ENCODE results near the gene PPP1R2. TPM values are rescaled to one million over a fixed set of nuclear protein-coding genes. Genes with fewer than 3 reads are reported as not detected.
A peak's percentile ranks its signal among the peaks of the same experiment; 100 is the strongest.

PPP1R2 gene
- total and polyA plus RNA-seq, 4 experiments from 2014 or later, result 136 to 303 (median 220) TPM

DNA sequence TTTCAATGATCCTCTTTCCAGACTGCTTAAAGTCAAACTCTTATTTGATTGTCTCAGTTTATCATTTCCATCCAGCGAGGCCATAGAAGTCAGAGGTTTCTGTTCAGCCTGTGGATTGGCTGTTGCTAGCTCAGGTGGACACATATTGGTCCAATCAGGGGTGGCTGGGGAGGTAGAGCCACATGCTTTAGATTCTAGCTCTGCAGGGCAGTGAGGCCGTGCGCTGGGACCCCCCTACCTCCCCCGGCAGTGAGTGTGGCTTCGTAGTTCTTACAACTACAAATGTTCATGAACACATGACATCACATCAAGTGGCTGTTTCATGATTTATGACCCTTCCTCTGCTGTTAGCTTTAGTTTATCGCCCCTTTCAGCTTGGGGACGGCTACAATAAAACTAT lies 22.6 kb upstream of the PPP1R2 start:
- intact Hi-C loops (cut with micrococcal nuclease), result no loop called here
- ChIA-PET POLR2A (ENCODE audit: partially characterized antibody) (interaction anchor here (1.3 kb wide), 1 partner anchor 16 kb away, joined by 3 read pairs; no protein-coding TSS in a partner anchor), CTCF (ENCODE audit: partially characterized antibody) (no interaction called here)
- H3K36me3 Mint-ChIP-seq, result no peaks in the 10 kb centered on the region
- no peak overlapping the region for H3K4me3 ChIP-seq (ENCODE audit: low read length in 2 of 2)
- H3K9me3 ChIP-seq (ENCODE audit: control insufficient read depth in 1 of 2, low read length in 2 of 2), result no peaks in the 10 kb centered on the region
- H3K9me3 Mint-ChIP-seq, result no peaks in the 10 kb centered on the region
- H3K27me3 ChIP-seq (ENCODE audit: insufficient read depth, low read length), result no peaks in the 10 kb centered on the region
- no peak overlapping the region for H3K27ac ChIP-seq (ENCODE audit: low read depth, low read length)
- DNase-seq, result no peak
- no peaks in the 10 kb centered on the region for H3K4me1 ChIP-seq (ENCODE audit: insufficient read depth, low read length)
- no peak overlapping the region for H3K27ac Mint-ChIP-seq
- H3K27me3 Mint-ChIP-seq, result no peaks in the 10 kb centered on the region
- H3K4me3 Mint-ChIP-seq, result no peak overlapping the region
- H3K4me1 Mint-ChIP-seq, result peaks cover 0 to 7% (median 2%) of the 10 kb centered on the region in 4 donors
- no peaks in the 10 kb centered on the region for H3K36me3 ChIP-seq (ENCODE audit: insufficient read depth, low read length)

- Mint-ChIP-seq H3K4me3 (no peak overlapping the region), H3K27me3 (no peaks in the 10 kb centered on the region), H3K27ac (no peak overlapping the region), H3K9me3 (no peaks in the 10 kb centered on the region), H3K4me1 (peaks cover 6 to 8% (median 6%) of the 10 kb centered on the region in 4 donors), H3K36me3 (no peaks in the 10 kb centered on the region)
- Histone ChIP-seq H3K4me1 (ENCODE audit: insufficient read depth, low read length) (peaks cover 1% of the 10 kb centered on the region), H3K36me3 (ENCODE audit: insufficient read depth, low read length) (no peaks in the 10 kb centered on the region), H3K4me3 (ENCODE audit: low read length in 2 of 2) (no peak overlapping the region), H3K27me3 (ENCODE audit: insufficient read depth, low read length) (no peaks in the 10 kb centered on the region), H3K9me3 (ENCODE audit: control insufficient read depth in 1 of 2, low read length in 2 of 2) (no peaks in the 10 kb centered on the region), H3K27ac (ENCODE audit: low read depth, low read length) (no peak overlapping the region)
- ChIA-PET CTCF (ENCODE audit: partially characterized antibody) (no interaction called here), POLR2A (ENCODE audit: partially characterized antibody) (no interaction called here)
- DNase-seq, result no peak
- intact Hi-C loops (cut with micrococcal nuclease), result no loop called here
These were observed 20.2 kb upstream of the PPP1R2 start for GRCh38 chr3:195563317-195563716.

GRCh38 chr3:195559723-195560409 lies 16.7 kb upstream of the PPP1R2 start:
- Mint-ChIP-seq H3K9me3 (no peaks in the 10 kb centered on the region), H3K27me3 (no peaks in the 10 kb centered on the region), H3K4me3 (no peak overlapping the region), H3K4me1 (peaks cover 18 to 27% (median 20%) of the 10 kb centered on the region in 4 donors), H3K36me3 (no peaks in the 10 kb centered on the region), H3K27ac (peak overlapping the region in 1 of 7 donors; percentile 36)
- Histone ChIP-seq H3K27ac (ENCODE audit: low read depth, low read length) (no peak overlapping the region), H3K27me3 (ENCODE audit: insufficient read depth, low read length) (no peaks in the 10 kb centered on the region), H3K36me3 (ENCODE audit: insufficient read depth, low read length) (no peaks in the 10 kb centered on the region), H3K4me3 (ENCODE audit: low read length in 2 of 2) (no peak overlapping the region), H3K4me1 (ENCODE audit: insufficient read depth, low read length) (peaks cover 15% of the 10 kb centered on the region), H3K9me3 (ENCODE audit: control insufficient read depth in 1 of 2, low read length in 2 of 2) (no peaks in the 10 kb centered on the region)
- intact Hi-C loops (cut with micrococcal nuclease), result no loop called here
- DNase-seq, result no peak
- POLR2A ChIA-PET (ENCODE audit: partially characterized antibody), result interaction anchor here (0.8 to 1.5 kb wide), 2 partner anchors 9 to 17 kb away, joined by 3 to 9 read pairs; partner anchors contain the start of gene PPP1R2
- CTCF ChIA-PET (ENCODE audit: partially characterized antibody), result interaction anchor here (0.7 to 3.4 kb wide), 7 partner anchors 10 to 478 kb away, joined by 3 to 20 read pairs (median 3); no protein-coding TSS in a partner anchor

DNA sequence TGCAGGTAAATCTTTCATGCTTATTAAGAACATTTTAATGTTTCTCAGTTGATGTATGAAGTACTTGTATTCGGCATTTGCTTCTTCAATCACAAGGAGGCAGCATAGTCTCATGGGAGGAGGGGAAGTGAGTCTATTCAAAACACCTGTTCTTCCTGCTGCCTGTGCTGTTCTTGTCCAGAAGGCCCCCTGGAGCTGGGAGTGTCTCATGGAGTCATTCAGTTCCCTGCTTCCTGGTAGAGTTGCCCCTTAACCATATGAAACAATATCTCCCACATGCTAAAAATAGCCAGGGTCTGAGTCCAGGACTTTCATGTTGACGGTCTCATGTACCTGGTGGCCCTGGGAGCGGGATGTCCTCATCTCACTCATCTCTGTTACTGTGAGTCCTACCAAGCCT lies 15.5 kb upstream of the PPP1R2 start:
- H3K36me3 Mint-ChIP-seq, result no peaks in the 10 kb centered on the region
- DNase-seq, result peak; percentile 57 to 66 (median 62)
- H3K4me3 ChIP-seq (ENCODE audit: low read length in 2 of 2), result no peak overlapping the region
- H3K36me3 ChIP-seq (ENCODE audit: insufficient read depth, low read length), result no peaks in the 10 kb centered on the region
- no peaks in the 10 kb centered on the region for H3K9me3 ChIP-seq (ENCODE audit: control insufficient read depth in 1 of 2, low read length in 2 of 2)
- H3K4me1 ChIP-seq (ENCODE audit: insufficient read depth, low read length), result peaks cover 17% of the 10 kb centered on the region
- H3K27me3 ChIP-seq (ENCODE audit: insufficient read depth, low read length), result no peaks in the 10 kb centered on the region
- H3K27ac Mint-ChIP-seq, result peak overlapping the region; percentile 6 to 81 (median 57)
- H3K27me3 Mint-ChIP-seq, result no peaks in the 10 kb centered on the region
- no peak overlapping the region for H3K27ac ChIP-seq (ENCODE audit: low read depth, low read length)
- CTCF ChIA-PET (ENCODE audit: partially characterized antibody), result interaction anchor here (0.7 to 3.4 kb wide), 5 partner anchors 8 to 300 kb away, joined by 3 to 20 read pairs (median 5); partner anchors contain the start of gene XXYLT1
- no peak overlapping the region for H3K4me3 Mint-ChIP-seq
- H3K9me3 Mint-ChIP-seq, result no peaks in the 10 kb centered on the region
- H3K4me1 Mint-ChIP-seq, result peaks cover 19 to 34% (median 27%) of the 10 kb centered on the region in 4 donors
- intact Hi-C loops (cut with micrococcal nuclease), result loop anchor here (1.0 kb wide), 1 partner anchor 293 kb away; no protein-coding TSS in a partner anchor
- POLR2A ChIA-PET (ENCODE audit: partially characterized antibody), result interaction anchor here (1.2 to 11.2 kb wide), 2 partner anchors 9 to 17 kb away, joined by 8 to 224 read pairs; partner anchors contain the start of gene PPP1R2

GRCh38 chr3:195557322-195557721 lies 14.2 kb upstream of the PPP1R2 start:
- Mint-ChIP-seq H3K27ac (peak overlapping the region in 1 of 7 donors; percentile 22), H3K4me3 (no peak overlapping the region), H3K27me3 (no peaks in the 10 kb centered on the region), H3K36me3 (no peaks in the 10 kb centered on the region), H3K4me1 (peaks cover 27 to 47% (median 37%) of the 10 kb centered on the region in 4 donors), H3K9me3 (no peaks in the 10 kb centered on the region)
- Histone ChIP-seq H3K36me3 (ENCODE audit: insufficient read depth, low read length) (no peaks in the 10 kb centered on the region), H3K9me3 (ENCODE audit: control insufficient read depth in 1 of 2, low read length in 2 of 2) (no peaks in the 10 kb centered on the region), H3K4me1 (ENCODE audit: insufficient read depth, low read length) (peaks cover 30% of the 10 kb centered on the region), H3K27me3 (ENCODE audit: insufficient read depth, low read length) (no peaks in the 10 kb centered on the region), H3K27ac (ENCODE audit: low read depth, low read length) (no peak overlapping the region), H3K4me3 (ENCODE audit: low read length in 2 of 2) (no peak overlapping the region)
- ChIA-PET POLR2A (ENCODE audit: partially characterized antibody) (interaction anchor here (11.2 kb wide), 1 partner anchor 16 kb away, joined by 224 read pairs; the partner anchor contains the start of gene PPP1R2), CTCF (ENCODE audit: partially characterized antibody) (interaction anchor here (1.1 to 2.4 kb wide), 4 partner anchors 34 to 357 kb away, joined by 3 to 8 read pairs (median 4); no protein-coding TSS in a partner anchor)
- intact Hi-C loops (cut with micrococcal nuclease), result loop anchor here (2.0 kb wide), 1 partner anchor 15 kb away; the partner anchor contains the start of gene PPP1R2
- no peak for DNase-seq

DNA sequence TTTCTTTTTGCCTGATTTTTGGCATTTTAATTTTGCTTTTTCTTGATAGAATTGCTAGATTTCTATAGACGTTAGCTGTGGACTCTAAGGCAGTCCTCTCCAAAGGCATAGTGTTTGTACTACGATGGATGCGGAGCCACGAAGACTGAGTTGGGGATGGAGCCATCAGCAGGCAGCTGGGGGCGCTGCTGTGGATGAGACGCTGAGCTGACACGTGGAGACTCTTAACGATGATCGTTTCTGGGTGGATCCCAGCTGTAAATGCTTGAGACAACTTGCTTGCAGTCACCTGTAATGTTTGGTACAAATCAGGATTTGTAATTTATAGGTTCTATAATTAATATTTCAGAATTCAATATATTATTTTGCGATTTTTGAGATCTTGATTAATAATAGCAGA lies 13.3 kb upstream of the PPP1R2 start:
- Histone ChIP-seq H3K9me3 (ENCODE audit: control insufficient read depth in 1 of 2, low read length in 2 of 2) (no peaks in the 10 kb centered on the region), H3K4me3 (ENCODE audit: low read length in 2 of 2) (no peak overlapping the region), H3K27me3 (ENCODE audit: insufficient read depth, low read length) (no peaks in the 10 kb centered on the region), H3K4me1 (ENCODE audit: insufficient read depth, low read length) (peaks cover 39% of the 10 kb centered on the region), H3K36me3 (ENCODE audit: insufficient read depth, low read length) (no peaks in the 10 kb centered on the region), H3K27ac (ENCODE audit: low read depth, low read length) (no peak overlapping the region)
- H3K4me3 Mint-ChIP-seq, result peak overlapping the region in 1 of 8 donors; percentile 43
- peak in 2 of 5 donors; percentile 28 to 48 for DNase-seq
- peak overlapping the region; percentile 25 to 92 (median 73) for H3K27ac Mint-ChIP-seq
- no peaks in the 10 kb centered on the region for H3K36me3 Mint-ChIP-seq
- no peaks in the 10 kb centered on the region for H3K27me3 Mint-ChIP-seq
- H3K4me1 Mint-ChIP-seq, result peaks cover 32 to 56% (median 46%) of the 10 kb centered on the region in 4 donors
- intact Hi-C loops (cut with micrococcal nuclease), result loop anchor here (2.0 kb wide), 1 partner anchor 14 kb away; the partner anchor contains the start of gene PPP1R2
- ChIA-PET POLR2A (ENCODE audit: partially characterized antibody) (interaction anchor here (1.3 to 11.2 kb wide), 2 partner anchors 15 to 114 kb away, joined by 4 to 224 read pairs; partner anchors contain the start of gene PPP1R2), CTCF (ENCODE audit: partially characterized antibody) (interaction anchor here (1.1 to 2.6 kb wide), 8 partner anchors 11 to 358 kb away, joined by 3 to 9 read pairs (median 5); partner anchors contain the start of gene XXYLT1)
- no peaks in the 10 kb centered on the region for H3K9me3 Mint-ChIP-seq

DNA sequence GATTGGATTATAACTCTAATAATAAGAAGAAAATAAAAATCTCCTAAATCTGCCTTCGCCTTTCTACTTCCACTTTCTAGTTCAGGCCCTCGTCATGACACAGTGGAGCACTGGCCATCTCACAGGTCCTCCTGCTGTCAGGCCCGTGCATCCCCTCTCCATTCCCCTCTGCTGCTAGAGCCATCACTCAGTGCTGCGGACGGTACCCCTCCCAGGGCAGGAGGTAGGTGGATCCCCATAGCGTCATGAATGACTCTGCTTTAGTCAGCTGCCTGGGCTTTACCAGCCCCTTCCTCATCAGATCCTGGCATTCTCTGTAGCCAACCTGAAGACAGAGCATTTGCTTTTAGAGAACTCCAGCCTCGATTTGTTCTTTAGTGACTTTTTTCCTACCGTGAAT lies 12.0 kb upstream of the PPP1R2 start:
- peaks cover 40 to 67% (median 57%) of the 10 kb centered on the region in 4 donors for H3K4me1 Mint-ChIP-seq
- no peak overlapping the region for H3K4me3 ChIP-seq (ENCODE audit: low read length in 2 of 2)
- no peaks in the 10 kb centered on the region for H3K27me3 Mint-ChIP-seq
- no peaks in the 10 kb centered on the region for H3K27me3 ChIP-seq (ENCODE audit: insufficient read depth, low read length)
- intact Hi-C loops (cut with micrococcal nuclease), result no loop called here
- H3K27ac Mint-ChIP-seq, result peak overlapping the region; percentile 70 to 96 (median 92)
- ChIA-PET POLR2A (ENCODE audit: partially characterized antibody) (interaction anchor here (1.3 to 11.2 kb wide), 2 partner anchors 13 to 113 kb away, joined by 4 to 224 read pairs; partner anchors contain the start of gene PPP1R2), CTCF (ENCODE audit: partially characterized antibody) (interaction anchor here (1.3 to 2.6 kb wide), 6 partner anchors 9 to 296 kb away, joined by 4 to 9 read pairs (median 7); partner anchors contain the start of gene XXYLT1)
- H3K27ac ChIP-seq (ENCODE audit: low read depth, low read length), result no peak overlapping the region
- peaks cover 52% of the 10 kb centered on the region for H3K4me1 ChIP-seq (ENCODE audit: insufficient read depth, low read length)
- H3K36me3 ChIP-seq (ENCODE audit: insufficient read depth, low read length), result no peaks in the 10 kb centered on the region
- H3K9me3 ChIP-seq (ENCODE audit: control insufficient read depth in 1 of 2, low read length in 2 of 2), result no peaks in the 10 kb centered on the region
- peak overlapping the region in 5 of 8 donors; percentile 21 to 80 (median 70) for H3K4me3 Mint-ChIP-seq
- no peak for DNase-seq
- no peaks in the 10 kb centered on the region for H3K9me3 Mint-ChIP-seq
- H3K36me3 Mint-ChIP-seq, result no peaks in the 10 kb centered on the region
